ENCODE measurements around the gene SETD1A.

DNA sequence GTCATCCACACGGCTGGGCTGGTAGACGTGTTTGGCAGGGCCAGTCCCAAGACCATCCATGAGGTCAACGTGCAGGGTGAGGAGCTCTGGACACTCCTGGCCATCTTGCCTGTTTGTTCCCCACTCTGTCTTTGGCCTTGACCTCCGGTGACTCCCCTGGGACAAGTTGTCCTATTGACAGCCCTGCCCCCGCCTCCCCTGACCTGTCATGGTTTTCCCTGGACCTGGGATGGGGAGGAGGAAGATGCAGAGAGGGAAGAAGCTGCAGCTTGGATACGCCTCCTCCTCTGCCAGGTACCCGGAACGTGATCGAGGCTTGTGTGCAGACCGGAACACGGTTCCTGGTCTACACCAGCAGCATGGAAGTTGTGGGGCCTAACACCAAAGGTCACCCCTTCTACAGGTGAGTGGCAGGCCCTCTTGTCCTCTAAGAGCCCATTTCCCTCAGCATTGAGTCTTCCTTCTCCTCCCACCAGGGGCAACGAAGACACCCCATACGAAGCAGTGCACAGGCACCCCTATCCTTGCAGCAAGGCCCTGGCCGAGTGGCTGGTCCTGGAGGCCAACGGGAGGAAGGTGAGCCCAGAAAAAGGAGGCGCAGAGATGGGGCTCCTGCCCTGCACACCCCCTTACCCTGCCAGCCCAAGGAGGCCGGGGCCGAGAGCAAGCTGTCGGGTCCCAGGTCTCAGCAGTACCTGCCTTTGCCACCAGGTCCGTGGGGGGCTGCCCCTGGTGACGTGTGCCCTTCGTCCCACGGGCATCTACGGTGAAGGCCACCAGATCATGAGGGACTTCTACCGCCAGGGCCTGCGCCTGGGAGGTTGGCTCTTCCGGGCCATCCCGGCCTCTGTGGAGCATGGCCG lies 28.8 kb downstream of the SETD1A start:
- TF ChIP-seq, protein P1, sequence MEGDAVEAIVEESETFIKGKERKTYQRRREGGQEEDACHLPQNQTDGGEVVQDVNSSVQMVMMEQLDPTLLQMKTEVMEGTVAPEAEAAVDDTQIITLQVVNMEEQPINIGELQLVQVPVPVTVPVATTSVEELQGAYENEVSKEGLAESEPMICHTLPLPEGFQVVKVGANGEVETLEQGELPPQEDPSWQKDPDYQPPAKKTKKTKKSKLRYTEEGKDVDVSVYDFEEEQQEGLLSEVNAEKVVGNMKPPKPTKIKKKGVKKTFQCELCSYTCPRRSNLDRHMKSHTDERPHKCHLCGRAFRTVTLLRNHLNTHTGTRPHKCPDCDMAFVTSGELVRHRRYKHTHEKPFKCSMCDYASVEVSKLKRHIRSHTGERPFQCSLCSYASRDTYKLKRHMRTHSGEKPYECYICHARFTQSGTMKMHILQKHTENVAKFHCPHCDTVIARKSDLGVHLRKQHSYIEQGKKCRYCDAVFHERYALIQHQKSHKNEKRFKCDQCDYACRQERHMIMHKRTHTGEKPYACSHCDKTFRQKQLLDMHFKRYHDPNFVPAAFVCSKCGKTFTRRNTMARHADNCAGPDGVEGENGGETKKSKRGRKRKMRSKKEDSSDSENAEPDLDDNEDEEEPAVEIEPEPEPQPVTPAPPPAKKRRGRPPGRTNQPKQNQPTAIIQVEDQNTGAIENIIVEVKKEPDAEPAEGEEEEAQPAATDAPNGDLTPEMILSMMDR (conservative IDR thresholded peaks at IDR 0.05) = no peak
- TF ChIP-seq ZFX (IDR thresholded peaks at IDR 0.05) = no peak
